ENCODE data around the gene GPX7.

GRCh38 chr1:52602856-52603600 lies 857 bp downstream of the GPX7 start:
- TF ChIP-seq CTCF (conservative IDR thresholded peaks at IDR 0.05) (no peak), ZFX (IDR thresholded peaks at IDR 0.05) (no peak)
